Measurements from ENCODE around the gene CLASP1. TPM values are rescaled to one million over a fixed set of nuclear protein-coding genes. Genes with fewer than 3 reads are reported as not detected.

Gene CLASP1
- polyA plus RNA-seq, 4 donors: 38.8 to 49.2 (median 43.4) TPM

DNA sequence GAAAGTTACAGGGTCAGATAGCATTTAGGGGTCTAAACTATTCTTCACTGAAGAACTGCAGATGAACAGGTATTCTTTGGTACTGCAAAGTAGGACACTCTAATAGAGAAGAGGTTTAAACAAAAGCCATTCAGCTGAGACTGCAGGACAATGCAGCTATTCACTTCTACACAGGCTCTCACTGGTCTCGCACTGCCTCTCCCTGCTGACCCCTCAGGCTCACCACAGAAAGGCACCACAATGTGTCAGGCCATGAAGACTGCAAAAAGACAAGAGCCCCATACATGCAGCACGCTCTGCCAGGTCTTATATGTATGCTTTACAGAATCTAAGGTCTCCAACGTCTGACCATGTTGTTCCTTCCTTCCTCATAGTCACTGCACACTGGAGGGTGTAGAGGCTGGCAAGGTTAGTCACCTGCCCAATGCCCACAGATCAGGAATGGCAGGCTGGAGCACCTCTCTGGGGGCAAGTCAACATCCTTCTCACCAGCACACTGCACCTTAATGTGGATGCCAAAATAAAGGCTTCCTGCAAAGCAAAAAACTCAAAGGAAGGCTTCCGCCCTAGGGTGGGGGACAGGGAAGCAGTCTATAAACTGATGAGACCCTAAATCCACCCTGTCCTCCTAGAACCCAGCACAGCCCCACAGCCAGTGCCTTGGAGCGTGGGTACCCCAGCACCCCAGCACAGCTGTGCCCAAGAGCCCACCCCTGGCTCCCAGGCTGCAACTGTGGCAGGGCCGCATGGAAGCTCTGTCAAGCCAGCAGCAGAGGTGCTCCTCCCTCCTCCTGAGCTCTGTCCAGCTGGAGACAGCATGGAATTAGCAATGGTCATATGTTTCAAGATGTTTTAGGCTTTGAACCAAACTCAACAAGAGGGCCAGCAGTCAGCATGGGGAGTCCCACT is 129.3 kb downstream of the CLASP1 start:
- no peak for DNase-seq (ENCODE audit: low read depth in 4 of 4, low spot score in 2 of 4)

DNA sequence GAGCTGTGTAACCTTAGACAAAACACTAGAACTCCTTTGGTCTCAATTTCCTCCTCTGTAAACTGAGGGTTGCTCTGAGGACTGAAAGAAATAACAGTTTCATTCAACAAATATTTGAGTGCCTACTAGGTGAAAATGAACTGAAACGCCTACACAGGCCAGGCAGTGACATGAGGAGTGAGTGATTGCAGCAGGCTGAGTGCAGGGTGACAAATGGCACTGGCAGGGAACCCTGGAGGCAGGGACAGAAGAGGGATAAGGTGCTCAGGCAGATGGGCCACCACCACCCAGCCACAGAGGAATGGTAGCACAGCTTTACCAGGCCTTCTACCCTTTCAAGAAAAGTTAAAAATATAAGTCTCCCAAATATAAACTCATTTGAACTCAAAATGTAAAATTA is 130.1 kb downstream of the CLASP1 start:
- no peak for DNase-seq (ENCODE audit: low read depth in 4 of 4, low spot score in 2 of 4)

DNA sequence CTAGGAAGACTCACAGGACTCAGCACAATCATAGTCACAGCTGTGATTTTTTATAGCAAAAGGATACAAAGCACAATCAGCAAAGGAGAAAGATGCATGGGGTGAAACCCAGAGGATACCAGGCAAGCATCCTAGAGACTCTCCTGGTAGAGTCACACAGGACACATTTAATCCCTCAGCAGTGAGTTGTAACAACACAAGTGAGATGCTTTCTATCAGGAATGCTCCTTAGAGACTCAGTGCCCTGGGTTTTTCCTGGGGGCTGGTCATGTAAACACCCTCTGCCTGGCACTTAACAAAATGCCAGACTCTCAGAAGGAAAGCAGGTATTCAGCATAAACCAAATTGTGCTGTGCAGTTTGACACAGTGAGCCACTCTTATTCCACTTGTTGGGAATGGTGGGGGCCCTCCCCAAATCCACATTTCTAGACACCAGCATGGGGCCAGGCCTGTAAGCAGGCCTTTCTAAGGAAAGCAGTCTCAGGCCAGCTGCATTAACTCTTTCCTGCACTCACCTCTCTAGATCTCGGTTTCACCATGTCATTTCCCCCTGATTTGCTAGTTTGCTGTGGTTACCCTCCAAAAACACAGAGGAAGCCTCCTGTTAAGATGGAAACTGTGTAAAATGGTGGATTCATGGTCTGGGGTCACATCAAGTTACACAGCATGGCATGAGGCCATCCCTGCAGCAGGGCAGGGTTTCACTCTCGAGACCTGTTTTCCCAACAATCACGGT is 135.5 kb downstream of the CLASP1 start:
- DNase-seq (ENCODE audit: low read depth in 4 of 4, low spot score in 2 of 4): no peak

DNA sequence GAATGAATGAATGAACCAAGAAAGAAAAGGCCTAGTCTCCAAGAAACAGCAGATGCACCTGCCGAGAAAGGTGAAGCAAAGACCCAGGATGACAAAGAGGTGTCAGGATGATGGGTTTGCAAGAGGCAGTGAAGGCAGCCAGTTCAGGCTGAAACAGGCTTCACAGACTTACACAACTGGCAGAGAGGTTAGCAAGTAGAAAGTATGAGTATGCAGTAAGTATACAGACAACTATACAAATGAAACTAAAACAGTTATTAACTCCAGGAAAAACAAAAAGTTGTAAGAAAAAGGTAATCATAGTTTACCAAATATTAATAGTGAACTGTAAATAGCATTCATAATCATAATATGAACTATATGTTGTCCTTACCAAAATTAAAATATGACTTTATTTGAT is 138.4 kb downstream of the CLASP1 start:
- DNase-seq (ENCODE audit: low read depth in 4 of 4, low spot score in 2 of 4): no peak

DNA sequence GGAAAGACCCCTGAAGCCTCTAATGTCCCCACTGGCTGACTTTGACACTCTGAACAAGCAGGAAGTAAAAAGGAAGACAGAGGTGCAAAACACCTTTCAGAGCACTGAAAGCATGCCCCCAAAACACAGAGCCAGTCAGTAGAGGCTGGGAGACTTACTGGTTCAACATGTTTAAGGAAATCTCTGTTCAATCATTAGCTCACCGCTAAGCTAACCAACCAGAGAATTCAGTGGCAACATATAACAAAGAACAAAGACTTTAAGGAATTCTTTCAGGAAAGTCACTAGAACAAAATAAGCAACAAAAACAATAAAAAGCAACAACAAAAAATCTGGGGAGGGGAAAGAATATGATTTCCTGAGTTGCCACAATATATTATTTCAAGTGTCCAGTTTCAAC is 142.6 kb downstream of the CLASP1 start:
- no peak for DNase-seq (ENCODE audit: low read depth in 4 of 4, low spot score in 2 of 4)

DNA sequence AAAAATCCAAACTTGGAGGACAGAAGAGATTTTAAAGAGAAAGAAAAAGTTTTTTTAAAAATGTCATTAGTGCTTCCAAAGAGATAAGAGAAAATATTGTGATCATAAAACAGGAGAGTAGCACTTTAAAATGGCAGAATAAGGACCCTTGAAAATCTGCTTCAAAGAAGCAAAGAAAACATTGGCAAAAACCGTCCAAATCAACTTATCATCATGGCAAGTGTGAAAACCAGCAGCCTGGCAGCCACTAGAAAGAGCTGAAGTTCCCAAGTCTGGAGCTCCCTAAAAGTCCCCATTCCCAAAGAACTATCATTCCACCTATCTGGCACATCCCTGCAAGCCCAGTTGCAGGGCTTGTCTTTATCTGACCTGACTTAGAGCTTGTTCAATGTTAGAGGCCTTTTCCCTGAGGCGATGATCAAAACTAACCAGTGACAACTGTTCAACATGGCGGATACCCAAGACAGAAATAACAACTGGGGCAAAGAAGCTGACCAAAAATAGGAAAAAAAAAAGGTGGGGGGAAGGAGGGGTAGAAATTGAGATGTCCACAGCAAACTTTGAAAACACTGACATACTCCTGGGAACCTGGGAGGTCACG is 143.2 kb downstream of the CLASP1 start:
- DNase-seq (ENCODE audit: low read depth in 4 of 4, low spot score in 2 of 4): no peak

DNA sequence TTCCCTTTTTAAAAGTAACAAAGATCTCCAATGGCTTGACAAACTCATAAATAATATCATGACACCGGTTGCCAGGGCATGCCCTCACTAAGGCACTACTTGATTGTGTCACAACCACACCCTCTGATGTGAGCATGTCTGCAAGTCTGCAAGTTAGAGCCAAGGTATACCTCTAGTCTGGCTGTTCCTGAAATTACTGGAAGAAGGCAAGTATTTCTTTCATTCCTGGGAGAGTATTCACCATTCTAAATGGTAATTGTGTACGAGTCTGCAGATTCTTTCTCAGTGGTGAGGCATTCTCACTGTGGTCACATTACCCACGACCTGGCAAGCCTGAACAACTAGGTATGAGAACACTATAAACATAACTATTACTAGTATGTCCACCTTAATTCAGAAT is 144.3 kb downstream of the CLASP1 start:
- no peak for DNase-seq (ENCODE audit: low read depth in 4 of 4, low spot score in 2 of 4)

DNA sequence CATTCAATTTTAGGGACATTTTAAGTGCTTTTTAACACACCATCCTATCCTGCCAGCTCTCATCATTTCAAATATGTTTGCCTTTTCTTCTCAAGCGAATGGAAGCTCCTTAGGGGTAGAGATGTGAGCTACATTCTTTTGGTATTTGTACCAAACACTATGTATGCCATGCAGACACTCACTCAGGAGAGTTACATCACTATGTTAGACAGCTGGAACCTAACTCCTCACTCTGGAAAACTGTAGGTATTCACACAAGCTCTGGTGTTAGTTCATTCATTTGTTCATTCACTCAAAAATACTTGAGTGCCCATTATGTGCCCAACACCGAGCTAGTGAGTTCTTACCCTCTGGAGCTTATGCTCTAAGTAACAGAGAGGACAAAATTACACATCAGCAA is 144.9 kb downstream of the CLASP1 start:
- no peak for DNase-seq (ENCODE audit: low read depth in 4 of 4, low spot score in 2 of 4)

DNA sequence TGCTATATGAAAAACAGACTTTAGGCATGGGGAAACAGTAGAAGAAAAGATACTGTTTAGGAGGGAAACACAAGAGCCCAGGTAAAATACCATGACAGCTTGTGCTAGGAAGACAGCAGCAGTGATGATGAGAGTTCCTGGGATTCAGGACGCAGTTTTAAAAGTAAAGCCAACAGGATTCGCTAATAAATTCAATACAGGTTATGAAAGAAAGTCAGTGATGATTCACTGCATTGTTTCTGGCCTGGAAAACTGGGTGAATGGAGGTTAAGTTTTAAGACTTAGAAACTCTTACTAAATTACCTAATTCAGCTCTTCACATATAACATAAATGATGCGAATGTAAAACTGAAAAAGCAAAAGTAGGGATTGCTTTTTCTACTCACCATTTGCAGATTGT is 146.5 kb downstream of the CLASP1 start:
- no peak for DNase-seq (ENCODE audit: low read depth in 4 of 4, low spot score in 2 of 4)

DNA sequence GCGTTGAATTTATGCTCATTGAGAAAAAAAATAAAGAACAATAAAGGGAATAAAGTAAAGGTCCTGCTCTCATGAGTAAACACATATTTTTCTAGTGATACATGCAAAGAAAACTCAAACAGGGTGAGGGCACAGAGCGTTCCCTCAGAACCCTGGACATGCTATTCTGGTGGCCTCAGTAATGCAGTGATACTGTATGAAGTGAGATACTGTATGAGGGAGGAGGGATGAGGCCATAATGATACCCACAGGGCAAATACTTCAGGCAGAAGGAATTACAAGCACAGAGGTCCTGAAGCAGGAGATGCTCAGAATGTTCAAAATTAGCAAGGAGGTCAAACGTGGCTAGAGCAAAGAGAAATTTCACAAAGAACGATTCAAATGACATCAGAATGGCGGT is 147.0 kb downstream of the CLASP1 start:
- no peak for DNase-seq (ENCODE audit: low read depth in 4 of 4, low spot score in 2 of 4)

DNA sequence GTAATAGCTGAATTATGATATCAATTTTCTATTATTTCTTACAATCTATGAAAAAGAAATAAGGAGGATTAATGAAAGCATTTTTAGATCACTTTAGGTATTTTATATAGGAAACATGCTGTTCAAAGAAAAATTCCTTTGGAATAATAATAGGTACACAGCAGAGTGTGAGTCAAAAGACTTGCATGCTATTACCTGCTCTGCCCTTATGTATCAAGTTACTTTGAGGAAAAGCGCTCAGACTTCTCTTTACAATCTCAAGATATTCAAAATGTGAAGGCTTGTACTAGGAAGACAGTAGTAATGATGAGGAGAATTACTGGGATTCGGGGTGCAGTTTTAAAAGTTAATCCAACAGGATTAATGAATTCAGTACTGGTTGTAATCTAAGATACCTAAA is 147.7 kb downstream of the CLASP1 start:
- DNase-seq (ENCODE audit: low read depth in 4 of 4, low spot score in 2 of 4): no peak

DNA sequence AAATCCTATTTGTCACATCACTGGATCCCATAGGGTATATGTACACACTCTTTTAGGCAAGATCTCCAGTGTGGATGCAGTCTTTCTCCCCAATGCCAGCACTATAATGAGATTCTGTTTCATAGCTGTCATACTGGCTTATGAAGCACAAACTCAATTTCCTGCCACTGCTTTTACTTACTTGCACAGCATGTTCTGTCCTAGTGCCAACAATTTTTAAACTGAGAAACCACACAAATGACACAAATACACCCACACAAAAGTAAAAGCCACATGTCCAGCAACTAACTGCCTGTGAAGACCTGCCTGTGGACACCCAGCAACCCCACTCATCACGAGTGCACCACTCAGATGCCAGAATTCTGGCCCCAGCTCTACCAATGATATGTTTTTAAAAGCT is 148.2 kb downstream of the CLASP1 start:
- DNase-seq (ENCODE audit: low read depth in 4 of 4, low spot score in 2 of 4): no peak

DNA sequence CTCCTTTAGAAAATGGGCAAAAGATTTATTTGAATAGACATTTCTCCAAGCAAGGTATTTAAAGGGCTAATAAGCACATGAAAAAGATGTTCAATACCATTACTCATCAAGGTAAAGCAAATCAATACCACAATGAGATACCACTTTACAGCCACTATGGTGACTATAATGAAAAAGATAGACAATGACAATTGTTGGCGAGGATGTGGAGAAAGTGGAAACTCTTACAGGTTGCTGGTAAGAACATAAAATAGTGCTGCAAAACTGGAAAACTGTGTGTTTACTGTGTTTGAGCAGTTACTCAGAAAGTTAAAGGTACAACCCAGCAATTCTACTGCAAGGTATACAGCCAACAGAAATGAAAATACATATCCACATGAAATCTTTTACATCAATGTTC is 150.5 kb downstream of the CLASP1 start:
- no peak for DNase-seq (ENCODE audit: low read depth in 4 of 4, low spot score in 2 of 4)

DNA sequence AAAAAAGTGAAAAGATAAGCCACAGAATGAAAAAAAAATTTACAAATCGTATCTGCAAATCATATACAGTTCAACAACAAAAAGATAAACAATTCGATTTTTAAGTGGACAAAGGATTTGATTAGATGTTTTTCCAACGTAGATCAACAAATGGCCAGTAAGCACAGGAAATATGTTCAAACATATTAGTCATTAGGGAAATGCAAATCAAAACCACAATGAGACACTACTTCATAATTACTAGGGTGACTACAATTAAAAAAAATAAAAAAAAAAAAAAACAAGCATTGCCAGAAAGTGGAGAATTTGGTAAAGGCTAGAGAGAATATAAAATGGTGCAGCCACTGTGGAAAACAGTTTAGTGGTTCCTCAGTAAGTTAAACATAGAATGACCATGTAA is 156.9 kb downstream of the CLASP1 start:
- no peak for DNase-seq (ENCODE audit: low read depth in 4 of 4, low spot score in 2 of 4)

DNA sequence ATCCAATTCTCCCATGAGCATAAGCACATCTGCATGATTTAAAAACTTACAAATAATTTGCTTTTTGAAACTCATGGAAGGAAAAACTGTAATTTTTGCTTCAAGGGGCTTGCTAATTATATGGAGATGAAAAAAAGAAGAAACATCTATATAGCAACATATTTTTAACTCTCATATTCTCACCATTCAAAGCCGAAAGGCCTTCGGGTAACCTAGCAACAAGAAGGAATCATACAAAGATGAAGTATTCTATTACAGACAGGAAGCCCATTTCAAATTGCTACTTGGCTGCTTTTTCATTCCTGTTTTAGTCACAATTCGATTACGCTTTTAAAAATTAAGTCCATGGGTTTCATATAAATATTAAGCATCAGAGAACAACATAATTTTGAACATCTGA is 157.7 kb downstream of the CLASP1 start:
- DNase-seq (ENCODE audit: low read depth in 4 of 4, low spot score in 2 of 4): no peak

DNA sequence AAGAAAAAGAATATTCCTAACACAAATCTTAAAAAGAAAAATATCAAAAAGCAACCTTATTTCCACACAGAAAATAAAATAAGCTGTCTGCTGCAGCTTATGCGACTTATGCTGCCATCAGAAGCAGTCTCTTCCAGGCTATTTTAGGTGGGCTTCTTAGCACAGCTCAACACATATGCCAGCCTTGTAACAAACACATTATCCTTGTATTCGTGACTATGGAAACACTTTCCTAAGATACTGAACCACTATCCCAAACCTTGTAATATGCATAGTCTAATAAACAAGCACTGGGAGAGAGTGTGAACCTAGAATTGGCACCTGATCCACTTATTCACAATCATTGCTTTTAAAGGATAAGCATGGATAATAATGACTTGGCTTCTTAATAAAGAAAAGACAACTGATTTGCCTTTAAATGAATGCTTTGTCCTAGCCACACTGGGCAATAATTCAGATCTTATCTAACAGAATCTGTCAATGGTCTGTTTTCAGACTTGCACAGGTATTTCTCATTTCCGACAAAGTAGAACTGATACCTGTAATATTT is 158.6 kb downstream of the CLASP1 start:
- DNase-seq (ENCODE audit: low read depth in 4 of 4, low spot score in 2 of 4): no peak

DNA sequence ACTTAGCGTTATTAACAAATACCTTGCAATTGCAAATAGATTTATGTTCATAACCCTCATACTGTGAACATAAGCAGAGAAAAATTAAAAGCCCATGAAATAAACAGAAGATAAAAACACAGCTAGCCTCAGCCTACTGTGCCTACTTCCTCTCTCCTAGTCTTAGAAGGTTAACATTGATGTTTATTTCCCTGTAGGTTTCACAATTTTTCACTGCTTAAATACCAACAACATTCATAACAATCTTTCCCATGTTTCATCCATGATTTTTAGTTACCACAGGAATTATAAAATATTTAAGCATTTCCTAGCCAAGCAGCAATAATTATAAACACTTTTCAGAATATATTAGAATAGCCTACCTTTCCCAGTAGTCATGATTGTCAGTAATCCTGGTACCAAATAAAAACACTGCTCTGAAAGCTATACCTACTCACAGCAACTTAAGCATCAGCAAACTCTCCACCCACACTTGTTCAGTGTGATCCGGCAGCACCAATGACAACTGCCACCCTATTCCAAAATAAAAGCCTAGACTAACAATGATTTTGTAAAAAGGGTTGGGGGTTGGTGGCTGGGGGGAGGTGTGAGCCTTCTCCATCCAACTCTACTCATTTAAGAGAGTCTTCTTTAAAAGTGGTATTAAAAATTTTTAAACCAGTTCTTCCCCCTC is 159.2 kb downstream of the CLASP1 start:
- DNase-seq (ENCODE audit: low read depth in 4 of 4, low spot score in 2 of 4): no peak

DNA sequence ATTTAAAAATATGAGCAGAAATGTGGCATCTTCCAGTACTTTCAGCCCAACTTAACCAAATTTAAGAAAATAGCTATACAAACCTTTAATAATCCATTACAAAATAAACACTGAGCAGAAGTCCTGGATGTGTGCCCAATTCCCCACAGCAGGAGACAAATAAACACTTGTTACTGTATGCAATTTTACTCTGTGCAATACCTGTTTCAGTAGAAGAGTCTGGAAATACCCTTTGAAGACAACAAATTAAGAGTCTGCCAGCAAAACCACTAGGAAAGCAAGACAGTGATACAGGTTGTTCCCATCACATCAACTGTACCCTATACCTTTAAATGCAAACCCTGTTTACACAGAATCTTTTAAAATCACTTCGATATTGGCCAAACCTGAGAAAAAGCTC is 160.0 kb downstream of the CLASP1 start:
- DNase-seq (ENCODE audit: low read depth in 4 of 4, low spot score in 2 of 4): no peak

DNA sequence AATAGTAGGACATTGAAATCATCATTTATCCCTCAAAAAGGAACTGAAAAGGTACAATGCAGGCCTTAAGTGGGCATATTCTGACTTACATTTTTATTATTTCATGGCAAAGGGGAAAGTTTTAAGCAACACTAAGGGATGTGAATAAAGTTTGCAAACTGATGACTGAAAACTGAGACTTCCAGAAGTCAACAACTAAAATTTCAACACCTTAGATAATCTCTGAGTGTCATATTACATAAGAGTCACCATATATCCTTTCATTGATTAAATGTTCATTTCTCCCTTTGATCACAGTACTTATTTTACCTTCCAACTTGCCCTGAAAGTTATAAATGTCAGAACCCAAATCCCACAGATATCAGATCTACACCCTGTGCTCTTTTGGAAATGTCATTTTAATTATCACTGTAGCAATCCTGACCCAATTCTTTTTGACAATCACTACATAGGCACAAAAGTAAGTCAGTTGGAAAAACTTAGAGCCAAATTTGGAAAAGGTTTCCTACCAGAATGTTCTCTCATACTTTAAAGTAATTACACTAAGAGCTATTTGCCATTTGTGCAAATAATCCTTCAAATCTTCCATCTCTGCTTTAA is 163.0 kb downstream of the CLASP1 start:
- DNase-seq (ENCODE audit: low read depth in 4 of 4, low spot score in 2 of 4): no peak

DNA sequence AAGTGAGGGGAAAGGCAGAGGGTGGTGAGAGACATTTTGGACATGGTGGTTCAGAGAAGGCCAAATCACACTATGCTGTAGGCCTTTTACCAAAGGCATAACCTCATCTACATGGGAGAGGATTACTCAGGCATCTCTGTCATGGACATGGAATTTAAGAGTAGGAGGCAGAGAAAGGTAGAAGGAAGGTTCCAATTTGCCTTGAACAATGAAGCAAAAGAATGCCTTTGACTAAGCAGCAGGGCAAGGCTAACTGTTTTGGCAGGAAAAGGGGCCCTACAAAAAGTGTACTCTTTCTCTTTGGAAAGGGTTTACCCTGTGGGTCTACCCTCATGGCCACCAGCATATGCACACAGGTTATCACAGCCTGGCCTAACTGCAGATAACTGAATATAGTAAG is 164.2 kb downstream of the CLASP1 start:
- no peak for DNase-seq (ENCODE audit: low read depth in 4 of 4, low spot score in 2 of 4)
